ENCODE results near the gene GPR153.

GRCh38 chr1:6234502-6235295 is 26.2 kb downstream of the GPR153 start:
- TF ChIP-seq CTCF (IDR thresholded peaks at IDR 0.05), result no peak
- no peak for TF ChIP-seq POLR2A (IDR thresholded peaks at IDR 0.05)
